ENCODE results near the gene RAB11FIP4. TPM values are rescaled to one million over a fixed set of nuclear protein-coding genes. Genes with fewer than 3 reads are reported as not detected.

Gene RAB11FIP4
- total and polyA plus RNA-seq, 12 donors, result 1.6 to 13.9 (median 8.4) TPM

DNA sequence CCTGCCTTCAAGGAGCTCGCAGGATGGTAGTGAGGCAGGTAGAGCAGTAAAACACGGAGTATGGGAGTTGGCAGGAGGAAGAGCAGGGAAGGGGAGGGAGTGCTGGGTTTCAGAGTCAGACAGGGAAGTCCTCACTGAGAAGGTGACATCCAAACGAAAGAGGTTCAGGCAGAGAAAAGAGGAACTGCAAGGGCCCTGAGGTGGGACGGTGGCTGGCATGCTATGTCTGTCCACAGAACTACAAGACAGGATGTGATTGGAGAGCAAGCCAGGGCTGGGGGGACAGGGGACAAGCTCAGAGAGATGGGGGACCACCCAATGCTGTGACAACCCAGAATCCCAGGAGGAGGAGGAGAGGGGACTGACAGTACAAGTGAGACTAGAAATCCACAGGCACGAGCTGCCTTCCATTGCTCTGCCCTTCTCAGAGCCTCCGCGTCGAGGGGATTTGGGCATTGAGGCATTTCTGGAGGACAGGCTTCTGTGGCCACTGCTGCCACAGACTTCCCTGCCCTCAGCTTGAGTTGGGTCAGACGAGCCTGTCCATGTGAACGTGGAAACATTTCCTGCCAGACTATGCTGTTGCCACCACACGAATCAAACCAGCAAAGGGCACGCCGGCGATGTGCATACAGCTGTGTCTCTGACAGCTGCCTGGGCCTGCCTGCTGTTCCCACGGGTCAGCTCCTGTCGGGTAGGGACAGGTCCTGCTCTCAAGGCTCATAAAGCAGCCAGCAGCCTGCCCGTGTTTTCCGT lies 100.1 kb downstream of the RAB11FIP4 start:
- intact Hi-C loops (cut with DNase I), result no loop called here
- WGBS, 2 donors, result 54 to 72% methylated on average over 18 of the region's 18 CpGs
- DNase-seq (no peak), ATAC-seq (no peak)
- H3K27ac ChIP-seq, result peak overlapping the region in 5 of 10 donors; percentile 13 to 92 (median 39)
- H3K36me3 ChIP-seq, result no peaks in the 10 kb centered on the region
- TF ChIP-seq, protein P1, sequence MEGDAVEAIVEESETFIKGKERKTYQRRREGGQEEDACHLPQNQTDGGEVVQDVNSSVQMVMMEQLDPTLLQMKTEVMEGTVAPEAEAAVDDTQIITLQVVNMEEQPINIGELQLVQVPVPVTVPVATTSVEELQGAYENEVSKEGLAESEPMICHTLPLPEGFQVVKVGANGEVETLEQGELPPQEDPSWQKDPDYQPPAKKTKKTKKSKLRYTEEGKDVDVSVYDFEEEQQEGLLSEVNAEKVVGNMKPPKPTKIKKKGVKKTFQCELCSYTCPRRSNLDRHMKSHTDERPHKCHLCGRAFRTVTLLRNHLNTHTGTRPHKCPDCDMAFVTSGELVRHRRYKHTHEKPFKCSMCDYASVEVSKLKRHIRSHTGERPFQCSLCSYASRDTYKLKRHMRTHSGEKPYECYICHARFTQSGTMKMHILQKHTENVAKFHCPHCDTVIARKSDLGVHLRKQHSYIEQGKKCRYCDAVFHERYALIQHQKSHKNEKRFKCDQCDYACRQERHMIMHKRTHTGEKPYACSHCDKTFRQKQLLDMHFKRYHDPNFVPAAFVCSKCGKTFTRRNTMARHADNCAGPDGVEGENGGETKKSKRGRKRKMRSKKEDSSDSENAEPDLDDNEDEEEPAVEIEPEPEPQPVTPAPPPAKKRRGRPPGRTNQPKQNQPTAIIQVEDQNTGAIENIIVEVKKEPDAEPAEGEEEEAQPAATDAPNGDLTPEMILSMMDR (IDR thresholded peaks at IDR 0.05), result no peak
- H3K9me3 ChIP-seq, result no peaks in the 10 kb centered on the region
- H3K4me3 ChIP-seq, result no peak overlapping the region
- peaks cover 5 to 87% (median 34%) of the 10 kb centered on the region in 9 donors for H3K4me1 ChIP-seq
- H3K27me3 ChIP-seq, result peaks cover 0 to 28% (median 9%) of the 10 kb centered on the region in 7 donors

GRCh38 chr17:31492206-31492605 lies 100.7 kb downstream of the RAB11FIP4 start:
- Histone ChIP-seq H3K36me3 (no peaks in the 10 kb centered on the region), H3K9me3 (no peaks in the 10 kb centered on the region), H3K27me3 (peaks cover 0 to 21% (median 7%) of the 10 kb centered on the region in 7 donors), H3K4me3 (no peak overlapping the region), H3K4me1 (peaks cover 5 to 82% (median 31%) of the 10 kb centered on the region in 9 donors), H3K27ac (peak overlapping the region in 5 of 10 donors; percentile 13 to 92 (median 39))
- TF ChIP-seq, protein P1 (IDR thresholded peaks at IDR 0.05), result no peak
- intact Hi-C loops (cut with DNase I), result no loop called here
- DNase-seq (no peak), ATAC-seq (no peak)
- WGBS, 2 donors, result 91 to 92% methylated on average over 5 of the region's 5 CpGs

- intact Hi-C loops (cut with DNase I), result no loop called here
These were observed 101.6 kb downstream of the RAB11FIP4 start for GRCh38 chr17:31492880-31493655.

More at GRCh38 chr17:31492880-31493655, 101.6 kb downstream of the RAB11FIP4 start:
- H3K4me1 ChIP-seq, result peaks cover 3 to 78% (median 26%) of the 10 kb centered on the region in 9 donors
- DNase-seq (peak in 1 of 2 donors; percentile 42), ATAC-seq (peak in 3 of 8 donors; percentile 21 to 53 (median 26))
- H3K4me3 ChIP-seq, result peak overlapping the region in 1 of 10 donors; percentile 30
- no peaks in the 10 kb centered on the region for H3K36me3 ChIP-seq
- H3K27me3 ChIP-seq, result peaks cover 0 to 15% (median 6%) of the 10 kb centered on the region in 7 donors
- TF ChIP-seq, protein P1 (IDR thresholded peaks at IDR 0.05), result no peak
- peak overlapping the region in 3 of 10 donors; percentile 21 to 92 (median 37) for H3K27ac ChIP-seq
- H3K9me3 ChIP-seq, result no peaks in the 10 kb centered on the region
- WGBS, 2 donors, result 84% methylated on average over 11 of the region's 11 CpGs

Measured in heart right ventricle (tissue), 16 donors.